ENCODE data around the gene PACRG. TPM values are rescaled to one million over a fixed set of nuclear protein-coding genes. Genes with fewer than 3 reads are reported as not detected.

PACRG gene
- total RNA-seq, 1 experiment from 2014 or later = 0.26 TPM

- H2BK20ac ChIP-seq (ENCODE audit: low read depth, low read length, poor library complexity, severe bottlenecking) = no peak overlapping the region
- Mint-ChIP-seq H3K4me3 (no peak overlapping the region), H3K9me3 (no peaks in the 10 kb centered on the region), H3K4me1 (peaks cover 20 to 25% of the 10 kb centered on the region in 2 experiments), H3K27ac (peak overlapping the region in 1 of 3 experiments; percentile 93; a peak in 1 of 7 replicates), H3K36me3 (ENCODE audit: insufficient read depth in 1 of 3, low read depth in 3 of 3) (no peaks in the 10 kb centered on the region), H3K27me3 (ENCODE audit: low read depth) (peaks cover 14% of the 10 kb centered on the region)
- H3K23me2 ChIP-seq (ENCODE audit: insufficient read length, low read depth, low read length, poor library complexity, severe bottlenecking) = no peaks in the 10 kb centered on the region
- H3K27ac ChIP-seq (ENCODE audit: insufficient read length, low read depth, low read length) = no peak overlapping the region
- H2AFZ ChIP-seq (ENCODE audit: low read length) = no peak overlapping the region
- TF ChIP-seq CTCF (conservative IDR thresholded peaks at IDR 0.05) = no peak
- no peak overlapping the region for H2BK15ac ChIP-seq (ENCODE audit: low read depth, low read length)
- no peaks in the 10 kb centered on the region for H4K20me1 ChIP-seq (ENCODE audit: control insufficient read depth, insufficient read depth, insufficient read length)
- no peak overlapping the region for H4K5ac ChIP-seq (ENCODE audit: insufficient read length, low read depth, low read length)
- no peak overlapping the region for H3K4ac ChIP-seq (ENCODE audit: low read depth, low read length)
- WGBS (ENCODE audit: extremely low coverage, insufficient read length, low lambda C conversion rate) = no CpG with 5 or more reads among the region's 27 CpGs
- no peak overlapping the region for H2BK120ac ChIP-seq (ENCODE audit: low read depth, low read length, poor library complexity, severe bottlenecking)
- H4K91ac ChIP-seq (ENCODE audit: insufficient read length, low read depth, low read length) = no peak overlapping the region
- H3K14ac ChIP-seq (ENCODE audit: insufficient read depth, low read length) = peak overlapping the region; percentile 19; the same call in 1 of the 2 replicates
- H3K18ac ChIP-seq (ENCODE audit: insufficient read length, low read depth, low read length) = no peak overlapping the region
- DNase-seq = no peak
- H3K4me1 ChIP-seq (ENCODE audit: insufficient read depth, low read length) = no peaks in the 10 kb centered on the region
- H3K9ac ChIP-seq (ENCODE audit: extremely low read depth, insufficient read length, low read length) = no peak overlapping the region
- no peak overlapping the region for H3T11ph ChIP-seq (ENCODE audit: low read length)
- H3K9me3 ChIP-seq (ENCODE audit: control insufficient read depth, low read depth, low read length) = no peaks in the 10 kb centered on the region
- H2AK5ac ChIP-seq (ENCODE audit: insufficient read length, low read length) = no peak overlapping the region
- no peaks in the 10 kb centered on the region for H3K79me1 ChIP-seq (ENCODE audit: insufficient read depth, low read depth, low read length, poor library complexity, severe bottlenecking)
- H3K27me3 ChIP-seq (ENCODE audit: insufficient read depth, low read length) = no peaks in the 10 kb centered on the region
- no peak overlapping the region for H3K23ac ChIP-seq (ENCODE audit: insufficient read length, low read depth, low read length)
- no peak overlapping the region for H4K8ac ChIP-seq (replicated peaks; ENCODE audit: insufficient read length, low read depth, low read length)
- H3K79me2 ChIP-seq (ENCODE audit: insufficient read depth, low read length) = no peaks in the 10 kb centered on the region
- H2BK5ac ChIP-seq (ENCODE audit: insufficient read length, low read length) = no peak overlapping the region
- H3K4me2 ChIP-seq (ENCODE audit: insufficient read depth, insufficient read length, low read length) = no peak overlapping the region
- no peak overlapping the region for H3K56ac ChIP-seq (ENCODE audit: insufficient read length, low read depth, low read length)
- no peak overlapping the region for H2BK12ac ChIP-seq (ENCODE audit: insufficient read length, low read depth, low read length)
These were observed 524.4 kb downstream of the PACRG start for GRCh38 chr6:163252061-163252591.
